MM.1S (cell line): ENCODE measurements around the gene BTBD8.

Source experiments
- EZH2 ChIP-seq: fragments of 300-600 bp; sonication (generic); optimal IDR thresholded peaks from 2 replicates; pipeline ENCODE3; 2017; ENCODE audit warnings: low read depth, mild to moderate bottlenecking, antibody characterized with exemption, low read length, mixed read lengths
- EZH2phosphoT487 ChIP-seq: fragments of 300-600 bp; sonication (generic); IDR thresholded peaks from 2 replicates; pipeline ENCODE4 v1.6.1; 2018; ENCODE audit warnings: antibody characterized with exemption, low read length
- TF ChIP-seq, protein P1 (sequence below): fragments of 300-600 bp; sonication (generic); IDR thresholded peaks from 2 replicates; pipeline ENCODE4 v1.5.1; 2016; ENCODE audit warnings: antibody characterized with exemption, low read length, mixed read lengths

- TF ChIP-seq, protein P1, sequence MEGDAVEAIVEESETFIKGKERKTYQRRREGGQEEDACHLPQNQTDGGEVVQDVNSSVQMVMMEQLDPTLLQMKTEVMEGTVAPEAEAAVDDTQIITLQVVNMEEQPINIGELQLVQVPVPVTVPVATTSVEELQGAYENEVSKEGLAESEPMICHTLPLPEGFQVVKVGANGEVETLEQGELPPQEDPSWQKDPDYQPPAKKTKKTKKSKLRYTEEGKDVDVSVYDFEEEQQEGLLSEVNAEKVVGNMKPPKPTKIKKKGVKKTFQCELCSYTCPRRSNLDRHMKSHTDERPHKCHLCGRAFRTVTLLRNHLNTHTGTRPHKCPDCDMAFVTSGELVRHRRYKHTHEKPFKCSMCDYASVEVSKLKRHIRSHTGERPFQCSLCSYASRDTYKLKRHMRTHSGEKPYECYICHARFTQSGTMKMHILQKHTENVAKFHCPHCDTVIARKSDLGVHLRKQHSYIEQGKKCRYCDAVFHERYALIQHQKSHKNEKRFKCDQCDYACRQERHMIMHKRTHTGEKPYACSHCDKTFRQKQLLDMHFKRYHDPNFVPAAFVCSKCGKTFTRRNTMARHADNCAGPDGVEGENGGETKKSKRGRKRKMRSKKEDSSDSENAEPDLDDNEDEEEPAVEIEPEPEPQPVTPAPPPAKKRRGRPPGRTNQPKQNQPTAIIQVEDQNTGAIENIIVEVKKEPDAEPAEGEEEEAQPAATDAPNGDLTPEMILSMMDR, result no peak
- TF ChIP-seq EZH2phosphoT487 (no peak), EZH2 (no peak)
Observed at GRCh38 chr1:92169214-92170005, 89.3 kb downstream of the BTBD8 start.
